ENCODE measurements around the gene VAV1.

GRCh38 chr19:6809262-6809661 is 36.8 kb downstream of the VAV1 start:
- TF ChIP-seq CTCF (conservative IDR thresholded peaks at IDR 0.05; ENCODE audit: low read depth, low read length) (no peak), EZH2phosphoT487 (IDR thresholded peaks at IDR 0.05; ENCODE audit: borderline replicate concordance, low read length) (no peak), EZH2 (IDR thresholded peaks at IDR 0.05; ENCODE audit: low read length, unreplicated experiment) (no peak)
